PFSK-1 (cell line): ENCODE data around the gene ARID3A.

Experiments
- FOXP2 ChIP-seq: optimal IDR thresholded peaks from 2 replicates; pipeline ENCODE3; 2011; ENCODE audit warnings: borderline replicate concordance, control low read depth, inconsistent platforms; ENCODE audit not compliant: insufficient read depth; ENCODE audit errors: extremely low read length, extremely low read depth
- POLR2AphosphoS5 ChIP-seq: IDR thresholded peaks from 2 replicates; pipeline ENCODE4 v1.6.1; 2012; ENCODE audit warnings: low read depth, mild to moderate bottlenecking, control low read depth, low read length, moderate library complexity
- REST ChIP-seq, 2 experiments: IDR thresholded peaks; 2 replicates each; pipeline versions ENCODE4 v1.6.1 to v1.8.0; 2011 to 2012; ENCODE audit warnings: low read depth in 2 of 2, low read length in 2 of 2, control low read depth in 1 of 2, inconsistent platforms in 1 of 2, mild to moderate bottlenecking in 1 of 2, moderate library complexity in 1 of 2; ENCODE audit not compliant: insufficient read depth in 1 of 2
- SIN3A ChIP-seq: IDR thresholded peaks from 2 replicates; pipeline ENCODE4 v1.6.1; 2012; ENCODE audit warnings: mild to moderate bottlenecking, low read length, moderate library complexity, borderline replicate concordance; ENCODE audit not compliant: insufficient read depth
- TAF1 ChIP-seq: IDR thresholded peaks from 2 replicates; pipeline ENCODE4 v1.6.1; 2012; ENCODE audit warnings: low read length, control low read depth, borderline replicate concordance; ENCODE audit not compliant: insufficient read depth

Gene ARID3A

DNA sequence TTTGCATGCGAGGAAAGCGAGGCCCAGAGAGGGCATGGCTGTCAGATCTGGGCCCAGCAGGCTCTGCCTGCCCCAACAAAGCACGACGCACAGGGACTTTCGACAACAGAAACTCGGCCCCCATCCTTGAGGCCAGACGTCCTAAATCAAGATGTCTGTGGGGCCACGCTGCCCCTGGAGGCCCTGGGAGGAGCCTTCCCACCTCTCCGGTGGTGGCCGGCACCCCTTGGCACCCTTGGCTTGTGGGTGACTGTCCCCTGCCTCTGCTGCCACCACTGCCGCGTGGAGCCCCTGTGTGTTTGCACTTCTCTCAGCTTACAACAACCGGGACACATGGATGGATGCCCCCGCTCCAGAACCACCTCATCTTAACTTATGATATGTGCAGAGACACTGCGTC lies 62.7 kb downstream of the ARID3A start:
- TF ChIP-seq TAF1 (no peak), REST (IDR thresholded peaks at IDR 0.05; ENCODE audit: insufficient read depth in 1 of 2, low read depth in 2 of 2, low read length in 2 of 2) (no peak), SIN3A (no peak), POLR2AphosphoS5 (no peak), FOXP2 (no peak)

DNA sequence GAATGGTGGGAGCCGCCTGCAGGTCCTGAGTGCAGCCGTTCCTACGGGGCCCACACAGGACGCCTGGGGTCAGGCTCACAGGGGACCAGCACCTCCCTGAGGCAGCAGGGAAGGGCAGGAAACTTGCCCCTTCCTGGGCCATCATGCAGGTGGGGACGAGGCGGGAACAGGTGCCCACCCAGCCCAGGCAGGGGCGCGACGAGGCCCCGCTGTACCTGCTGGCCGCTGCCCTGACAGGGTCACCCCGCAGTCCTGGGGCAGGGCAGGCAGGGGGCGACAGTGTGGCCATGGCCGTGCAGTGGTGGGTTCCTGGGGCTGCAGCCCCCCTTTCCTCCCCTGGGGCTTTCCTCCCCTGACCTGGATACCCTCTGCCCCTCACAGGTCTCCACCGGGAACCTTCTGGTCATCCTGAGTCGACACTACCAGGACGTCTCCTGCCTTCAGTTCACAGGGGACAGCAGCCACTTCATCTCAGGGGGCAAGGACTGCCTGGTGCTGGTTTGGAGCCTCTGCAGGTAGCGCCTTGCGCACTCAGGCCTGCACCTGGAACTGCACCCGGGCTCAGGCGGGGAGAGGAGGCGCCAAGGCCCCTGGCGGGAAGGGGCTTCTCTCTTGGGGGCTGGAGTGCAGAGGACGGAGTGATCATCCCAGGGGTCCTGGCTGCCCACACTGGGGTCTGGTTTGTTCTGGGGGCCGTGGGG lies 63.7 kb downstream of the ARID3A start:
- TF ChIP-seq POLR2AphosphoS5 (no peak), FOXP2 (no peak), REST (IDR thresholded peaks at IDR 0.05; ENCODE audit: insufficient read depth in 1 of 2, low read depth in 2 of 2, low read length in 2 of 2) (no peak), SIN3A (no peak), TAF1 (no peak)

GRCh38 chr19:990119-990571 lies 64.3 kb downstream of the ARID3A start:
- TF ChIP-seq REST (IDR thresholded peaks at IDR 0.05; ENCODE audit: insufficient read depth in 1 of 2, low read depth in 2 of 2, low read length in 2 of 2) (no peak), POLR2AphosphoS5 (no peak), TAF1 (no peak), FOXP2 (no peak), SIN3A (no peak)

DNA sequence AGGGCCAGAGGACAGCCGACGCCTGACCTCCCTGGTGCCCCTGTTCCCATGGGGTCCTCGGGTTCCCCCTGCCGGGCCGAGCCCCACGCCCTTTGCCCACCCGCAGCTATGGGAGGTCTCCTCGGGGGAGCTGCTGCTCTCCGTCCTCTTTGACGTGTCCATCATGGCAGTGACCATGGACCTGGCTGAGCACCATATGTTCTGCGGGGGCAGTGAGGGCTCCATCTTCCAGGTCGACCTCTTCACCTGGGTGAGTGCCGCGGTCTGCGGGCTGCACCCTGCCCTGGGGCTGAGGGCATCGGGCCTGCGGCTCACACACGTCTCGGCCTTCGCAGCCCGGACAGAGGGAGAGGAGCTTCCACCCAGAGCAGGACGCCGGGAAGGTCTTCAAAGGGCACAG lies 64.9 kb downstream of the ARID3A start:
- no peak for TF ChIP-seq REST (IDR thresholded peaks at IDR 0.05; ENCODE audit: insufficient read depth in 1 of 2, low read depth in 2 of 2, low read length in 2 of 2)
